C4-2B (cell line): ENCODE measurements around the gene CDYL.

Experiments used
- H3K27ac ChIP-seq: fragments of 450-650 bp; 2 replicates; pipeline ENCODE4 v1.5.1; 2017
- ZFX ChIP-seq: fragments of 450-650 bp; IDR thresholded peaks from 2 replicates; pipeline ENCODE4 v1.6.1; 2017
- TF ChIP-seq, protein P1 (sequence below): fragments of 450-650 bp; conservative IDR thresholded peaks from 2 replicates; pipeline ENCODE4 v1.5.1; 2017; ENCODE audit warnings: mild to moderate bottlenecking

Gene CDYL

DNA sequence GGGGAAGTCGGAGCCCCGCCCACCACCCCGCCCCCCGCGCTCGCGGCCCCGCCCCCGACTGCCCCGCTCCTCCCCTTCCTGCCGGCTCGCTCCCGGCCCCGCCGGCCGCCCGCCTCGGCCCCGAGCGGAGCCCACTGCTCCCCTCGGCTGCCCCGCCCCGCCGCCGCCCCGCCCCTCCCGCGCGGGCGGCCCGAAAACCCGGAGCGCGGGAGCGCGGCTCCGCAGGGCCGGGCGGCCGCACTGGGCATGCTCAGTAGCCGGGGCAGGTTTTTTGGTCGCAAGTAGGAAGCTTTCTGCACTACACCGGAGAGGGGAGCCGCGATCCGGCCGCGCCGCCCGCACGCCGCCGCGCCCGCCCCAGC, at the start of gene CDYL:
Gene CDYL, plus strand, starts transcription at position 274 of the 362 bp plus-strand sequence. CDS start 380 bp downstream, outside the sequence.
- TF ChIP-seq, protein P1, sequence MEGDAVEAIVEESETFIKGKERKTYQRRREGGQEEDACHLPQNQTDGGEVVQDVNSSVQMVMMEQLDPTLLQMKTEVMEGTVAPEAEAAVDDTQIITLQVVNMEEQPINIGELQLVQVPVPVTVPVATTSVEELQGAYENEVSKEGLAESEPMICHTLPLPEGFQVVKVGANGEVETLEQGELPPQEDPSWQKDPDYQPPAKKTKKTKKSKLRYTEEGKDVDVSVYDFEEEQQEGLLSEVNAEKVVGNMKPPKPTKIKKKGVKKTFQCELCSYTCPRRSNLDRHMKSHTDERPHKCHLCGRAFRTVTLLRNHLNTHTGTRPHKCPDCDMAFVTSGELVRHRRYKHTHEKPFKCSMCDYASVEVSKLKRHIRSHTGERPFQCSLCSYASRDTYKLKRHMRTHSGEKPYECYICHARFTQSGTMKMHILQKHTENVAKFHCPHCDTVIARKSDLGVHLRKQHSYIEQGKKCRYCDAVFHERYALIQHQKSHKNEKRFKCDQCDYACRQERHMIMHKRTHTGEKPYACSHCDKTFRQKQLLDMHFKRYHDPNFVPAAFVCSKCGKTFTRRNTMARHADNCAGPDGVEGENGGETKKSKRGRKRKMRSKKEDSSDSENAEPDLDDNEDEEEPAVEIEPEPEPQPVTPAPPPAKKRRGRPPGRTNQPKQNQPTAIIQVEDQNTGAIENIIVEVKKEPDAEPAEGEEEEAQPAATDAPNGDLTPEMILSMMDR: no peak
- TF ChIP-seq ZFX: no peak
- peak within 1 kb of the TSS; percentile 88 for H3K27ac ChIP-seq

GRCh38 chr6:4726645-4727044, 49.6 kb upstream of the CDYL start:
- TF ChIP-seq, protein P1: no peak
- no peak for TF ChIP-seq ZFX
- H3K27ac ChIP-seq: no peak overlapping the region

GRCh38 chr6:4727217-4727616, 49.0 kb upstream of the CDYL start:
- TF ChIP-seq, protein P1: no peak
- TF ChIP-seq ZFX: no peak
- no peak overlapping the region for H3K27ac ChIP-seq

GRCh38 chr6:4727671-4728435, 48.4 kb upstream of the CDYL start:
- no peak for TF ChIP-seq ZFX
- TF ChIP-seq, protein P1: no peak
- H3K27ac ChIP-seq: no peak overlapping the region

DNA sequence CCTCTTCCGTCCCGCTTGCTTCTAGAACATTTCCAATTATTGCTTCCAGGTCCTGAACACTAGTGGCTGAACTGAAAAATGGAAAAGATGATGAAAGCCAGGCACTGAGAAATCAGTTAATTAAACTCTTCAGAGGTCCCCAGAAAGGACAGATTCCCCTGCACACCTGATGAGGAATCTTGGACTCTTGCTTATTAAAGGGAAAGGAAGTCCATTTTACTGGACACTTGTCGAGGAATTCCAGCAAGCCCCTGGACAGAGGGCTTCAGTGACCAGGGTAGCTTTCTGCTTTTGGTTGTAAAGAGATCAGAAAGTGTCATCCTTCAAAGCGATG, 47.8 kb upstream of the CDYL start:
- no peak overlapping the region for H3K27ac ChIP-seq
- TF ChIP-seq, protein P1: no peak
- TF ChIP-seq ZFX: no peak

DNA sequence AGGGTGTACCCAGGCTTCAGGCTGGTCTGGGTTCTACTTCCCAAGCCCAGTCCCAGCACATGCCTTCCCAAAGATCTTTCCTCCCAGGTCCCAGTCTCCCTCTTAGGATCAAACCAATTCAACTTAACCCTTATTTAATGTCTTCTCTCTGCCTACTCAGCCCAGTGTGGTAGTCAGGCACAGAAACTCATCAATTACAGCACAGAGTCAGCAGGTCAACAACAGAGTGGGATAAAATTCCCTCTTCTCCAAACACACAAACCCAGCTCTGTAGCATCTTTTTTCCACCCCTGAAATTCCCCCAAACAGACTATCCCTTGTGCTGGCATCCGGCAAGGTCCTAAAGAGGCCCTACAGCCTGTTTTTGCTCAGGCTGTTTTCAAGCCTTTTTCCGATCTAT, 47.3 kb upstream of the CDYL start:
- no peak overlapping the region for H3K27ac ChIP-seq
- TF ChIP-seq, protein P1: no peak
- no peak for TF ChIP-seq ZFX

- H3K27ac ChIP-seq: no peak overlapping the region
- no peak for TF ChIP-seq ZFX
- TF ChIP-seq, protein P1: no peak
Measured at GRCh38 chr6:4731996-4732395, 44.2 kb upstream of the CDYL start.
